Measurements from ENCODE around the gene TTC39A. TPM values are rescaled to one million over a fixed set of nuclear protein-coding genes. Genes with fewer than 3 reads are reported as not detected.

The TTC39A gene
- total and polyA plus RNA-seq, 4 donors: 16.6 to 46.8 (median 28.5) TPM

GRCh38 chr1:51290489-51290847 lies 39.9 kb downstream of the TTC39A start:
- Histone ChIP-seq H3K9ac (ENCODE audit: insufficient read depth in 1 of 2, low read length in 2 of 2) (no peak overlapping the region), H3K27ac (ENCODE audit: low read depth in 1 of 2, low read length in 1 of 2) (no peak overlapping the region), H3K27me3 (ENCODE audit: control insufficient read depth in 3 of 3, insufficient read depth in 3 of 3, low read length in 2 of 3) (no peaks in the 10 kb centered on the region), H3K4me3 (no peak overlapping the region), H3K36me3 (ENCODE audit: control insufficient read depth in 4 of 4, insufficient read depth in 4 of 4, low read length in 4 of 4) (peaks cover 0 to 13% (median 0%) of the 10 kb centered on the region in 4 donors), H3K4me1 (ENCODE audit: control insufficient read depth in 5 of 5, insufficient read depth in 5 of 5, low read length in 5 of 5) (no peaks in the 10 kb centered on the region), H3K9me3 (ENCODE audit: control insufficient read depth in 4 of 4, insufficient read depth in 3 of 4, low read length in 3 of 4) (no peaks in the 10 kb centered on the region)
- ATAC-seq (ENCODE audit: insufficient read depth, low FRiP score) (no peak), DNase-seq (no peak)
- TF ChIP-seq CTCF (IDR thresholded peaks at IDR 0.05; ENCODE audit: control extremely low read depth, extremely low read depth): no peak
- WGBS, 2 donors: 93 to 95% methylated on average over 5 of the region's 5 CpGs

GRCh38 chr1:51289676-51290488 lies 40.5 kb downstream of the TTC39A start:
- TF ChIP-seq CTCF (IDR thresholded peaks at IDR 0.05; ENCODE audit: control extremely low read depth, extremely low read depth): no peak
- H3K27me3 ChIP-seq (ENCODE audit: control insufficient read depth in 3 of 3, insufficient read depth in 3 of 3, low read length in 2 of 3): no peaks in the 10 kb centered on the region
- peaks cover 0 to 2% (median 1%) of the 10 kb centered on the region in 5 donors for H3K4me1 ChIP-seq (ENCODE audit: control insufficient read depth in 5 of 5, insufficient read depth in 5 of 5, low read length in 5 of 5)
- DNase-seq (no peak), ATAC-seq (ENCODE audit: insufficient read depth, low FRiP score) (no peak)
- no peaks in the 10 kb centered on the region for H3K9me3 ChIP-seq (ENCODE audit: control insufficient read depth in 4 of 4, insufficient read depth in 3 of 4, low read length in 3 of 4)
- WGBS, 2 donors: 91 to 92% methylated on average over 8 of the region's 8 CpGs
- H3K27ac ChIP-seq (ENCODE audit: low read depth in 1 of 2, low read length in 1 of 2): no peak overlapping the region
- H3K36me3 ChIP-seq (ENCODE audit: control insufficient read depth in 4 of 4, insufficient read depth in 4 of 4, low read length in 4 of 4): peaks cover 0 to 13% (median 0%) of the 10 kb centered on the region in 4 donors
- no peak overlapping the region for H3K4me3 ChIP-seq
- H3K9ac ChIP-seq (ENCODE audit: insufficient read depth in 1 of 2, low read length in 2 of 2): no peak overlapping the region

- no peak for ATAC-seq (ENCODE audit: insufficient read depth, low FRiP score)
- Histone ChIP-seq H3K9ac (ENCODE audit: insufficient read depth in 1 of 2, low read length in 2 of 2) (no peak overlapping the region), H3K9me3 (ENCODE audit: control insufficient read depth in 4 of 4, insufficient read depth in 3 of 4, low read length in 3 of 4) (no peaks in the 10 kb centered on the region), H3K27me3 (ENCODE audit: control insufficient read depth in 3 of 3, insufficient read depth in 3 of 3, low read length in 2 of 3) (no peaks in the 10 kb centered on the region), H3K4me3 (no peak overlapping the region), H3K36me3 (ENCODE audit: control insufficient read depth in 4 of 4, insufficient read depth in 4 of 4, low read length in 4 of 4) (peaks cover 0 to 13% (median 0%) of the 10 kb centered on the region in 4 donors), H3K27ac (ENCODE audit: low read depth in 1 of 2, low read length in 1 of 2) (no peak overlapping the region), H3K4me1 (ENCODE audit: control insufficient read depth in 5 of 5, insufficient read depth in 5 of 5, low read length in 5 of 5) (peaks cover 0 to 11% (median 4%) of the 10 kb centered on the region in 5 donors)
- 91 to 93% methylated on average over 5 of the region's 5 CpGs for WGBS, 2 donors
- no peak for DNase-seq
- TF ChIP-seq CTCF (IDR thresholded peaks at IDR 0.05; ENCODE audit: control extremely low read depth, extremely low read depth): no peak
These were observed 41.8 kb downstream of the TTC39A start for GRCh38 chr1:51288578-51288977.
